ENCODE measurements around the gene C16orf96. TPM values are rescaled to one million over a fixed set of nuclear protein-coding genes. Genes with fewer than 3 reads are reported as not detected.

The C16orf96 gene
- total RNA-seq, 6 experiments from 2014 or later: 0.06 to 0.24 (median 0.16) TPM; not detected in 1

DNA sequence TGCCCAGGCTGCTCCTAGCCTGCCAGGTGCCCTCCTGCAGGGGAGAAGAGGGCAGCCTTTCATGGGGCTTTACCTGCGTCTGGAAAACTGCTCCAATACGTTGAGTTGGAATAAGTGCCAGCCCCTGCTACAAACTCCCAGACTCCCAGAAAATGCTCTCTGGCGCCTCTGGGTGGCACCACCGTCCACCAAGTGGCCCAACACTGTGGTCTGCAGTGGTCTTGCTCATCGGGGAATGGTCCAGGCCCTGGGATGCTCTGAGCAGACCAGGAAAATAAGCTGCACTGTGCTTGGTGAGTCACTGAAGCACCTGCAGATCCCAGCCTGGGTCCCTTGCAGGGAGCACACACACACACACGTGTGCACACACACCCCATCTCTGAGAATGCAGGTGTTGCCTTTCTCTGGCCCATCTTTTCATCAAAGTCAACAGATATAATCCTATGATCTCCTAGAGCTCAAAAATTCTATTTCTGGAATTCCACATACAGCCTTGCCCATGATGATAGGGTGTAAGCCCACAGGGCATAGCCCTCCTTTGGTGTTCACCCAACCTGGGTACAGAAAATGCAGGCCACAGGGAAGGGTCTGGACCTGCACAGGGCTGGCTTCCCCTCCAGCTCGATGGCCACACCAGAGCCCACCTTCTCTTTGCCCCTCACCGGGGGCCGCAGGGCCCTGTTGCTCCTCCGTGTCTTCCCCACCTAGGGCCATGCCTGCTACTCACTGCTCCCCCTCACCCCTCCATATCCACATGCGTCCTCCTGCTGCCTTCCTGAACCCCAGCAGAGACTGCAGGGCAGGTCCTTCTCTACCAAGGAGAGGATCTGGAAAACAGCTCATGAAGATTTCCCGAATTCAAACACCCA lies 38.1 kb upstream of the C16orf96 start:
- no peak for DNase-seq
- ATAC-seq: peak; percentile 37 to 48 (median 40)
- TF ChIP-seq POLR2A (IDR thresholded peaks at IDR 0.05): no peak
- peak; percentile 30 to 55 (median 40) for TF ChIP-seq CTCF (IDR thresholded peaks at IDR 0.05)
- Histone ChIP-seq H3K4me3 (no peak overlapping the region), H3K36me3 (peaks cover 0 to under 1% (median 0%) of the 10 kb centered on the region in 4 donors), H3K9me3 (no peaks in the 10 kb centered on the region), H3K4me1 (no peaks in the 10 kb centered on the region), H3K27me3 (no peaks in the 10 kb centered on the region), H3K27ac (no peak overlapping the region)
- WGBS (ENCODE audit: insufficient coverage, low coverage, low lambda C conversion rate, missing lambda C conversion rate): 36% methylated on average over 7 of the region's 12 CpGs
- intact Hi-C loops (cut with DNase I): no loop called here

DNA sequence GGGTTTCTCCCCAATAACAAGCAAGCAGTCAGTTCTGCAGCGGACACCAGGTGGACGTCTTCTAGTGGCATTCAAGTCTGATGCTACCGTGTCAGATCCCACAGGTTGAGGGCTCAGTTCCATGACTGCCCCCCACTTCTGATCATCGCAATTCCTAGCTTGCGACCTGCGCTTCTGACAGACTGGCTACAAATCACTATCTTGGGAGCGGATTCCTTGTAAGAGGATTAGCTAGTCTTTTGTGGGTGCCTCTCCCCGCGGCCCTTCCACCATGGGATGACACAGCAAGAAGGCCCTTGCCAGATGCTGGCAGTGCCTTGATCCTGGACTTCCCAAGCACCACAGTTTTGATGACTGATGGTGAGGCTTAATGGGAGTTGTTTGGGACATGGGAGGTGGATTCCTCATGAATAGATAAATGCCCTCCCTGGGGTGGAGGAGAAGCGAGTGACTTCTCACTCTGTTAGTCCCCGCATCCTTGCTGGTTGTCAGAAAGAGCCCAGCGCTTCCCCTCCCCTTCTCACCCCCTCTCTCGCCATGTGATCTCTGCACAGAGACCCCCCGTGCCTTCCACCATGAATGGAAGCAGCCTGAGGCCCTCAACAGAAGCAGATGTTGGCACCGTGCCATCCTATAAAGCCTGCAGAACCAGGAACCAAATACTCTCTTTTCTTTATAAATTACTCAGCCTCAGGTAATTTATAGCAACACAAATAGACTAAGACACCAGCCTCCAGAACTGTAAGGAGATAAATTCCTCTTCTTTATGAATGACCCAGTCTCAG lies 36.7 kb upstream of the C16orf96 start:
- 89% methylated on average over 9 of the region's 15 CpGs for WGBS (ENCODE audit: insufficient coverage, low coverage, low lambda C conversion rate, missing lambda C conversion rate)
- intact Hi-C loops (cut with DNase I): no loop called here
- no peaks in the 10 kb centered on the region for H3K36me3 ChIP-seq
- H3K27ac ChIP-seq: no peak overlapping the region
- TF ChIP-seq CTCF (IDR thresholded peaks at IDR 0.05): no peak
- no peak for TF ChIP-seq POLR2A (IDR thresholded peaks at IDR 0.05)
- H3K4me1 ChIP-seq: no peaks in the 10 kb centered on the region
- H3K9me3 ChIP-seq: no peaks in the 10 kb centered on the region
- ATAC-seq: no peak
- DNase-seq: no peak
- no peak overlapping the region for H3K4me3 ChIP-seq
- no peaks in the 10 kb centered on the region for H3K27me3 ChIP-seq

DNA sequence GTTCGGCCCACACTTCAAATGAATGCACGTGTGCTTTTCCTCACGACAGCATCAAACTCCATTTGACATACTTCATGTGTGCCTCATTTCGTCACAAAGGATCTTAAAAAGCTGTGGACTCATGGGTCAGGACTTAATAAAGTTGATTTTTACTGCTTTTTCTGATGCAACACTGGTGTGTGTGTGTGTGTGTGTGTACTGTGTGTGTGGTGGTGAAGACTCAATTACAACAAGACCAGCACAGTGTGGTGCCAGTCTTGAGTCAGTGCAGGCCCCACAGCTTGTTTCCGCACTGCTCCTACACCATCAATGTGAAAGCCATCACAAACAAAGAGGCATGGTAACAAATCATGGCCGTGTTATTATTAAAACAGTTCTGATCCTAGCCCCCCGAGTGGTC lies 35.2 kb upstream of the C16orf96 start:
- intact Hi-C loops (cut with DNase I): no loop called here
- 77% methylated on average over 3 of the region's 7 CpGs for WGBS (ENCODE audit: insufficient coverage, low coverage, low lambda C conversion rate, missing lambda C conversion rate)
- ATAC-seq: no peak
- Histone ChIP-seq H3K4me1 (no peaks in the 10 kb centered on the region), H3K9me3 (no peaks in the 10 kb centered on the region), H3K36me3 (no peaks in the 10 kb centered on the region), H3K4me3 (no peak overlapping the region), H3K27me3 (no peaks in the 10 kb centered on the region), H3K27ac (no peak overlapping the region)
- DNase-seq: no peak
- TF ChIP-seq POLR2A (IDR thresholded peaks at IDR 0.05) (no peak), CTCF (IDR thresholded peaks at IDR 0.05) (no peak)

DNA sequence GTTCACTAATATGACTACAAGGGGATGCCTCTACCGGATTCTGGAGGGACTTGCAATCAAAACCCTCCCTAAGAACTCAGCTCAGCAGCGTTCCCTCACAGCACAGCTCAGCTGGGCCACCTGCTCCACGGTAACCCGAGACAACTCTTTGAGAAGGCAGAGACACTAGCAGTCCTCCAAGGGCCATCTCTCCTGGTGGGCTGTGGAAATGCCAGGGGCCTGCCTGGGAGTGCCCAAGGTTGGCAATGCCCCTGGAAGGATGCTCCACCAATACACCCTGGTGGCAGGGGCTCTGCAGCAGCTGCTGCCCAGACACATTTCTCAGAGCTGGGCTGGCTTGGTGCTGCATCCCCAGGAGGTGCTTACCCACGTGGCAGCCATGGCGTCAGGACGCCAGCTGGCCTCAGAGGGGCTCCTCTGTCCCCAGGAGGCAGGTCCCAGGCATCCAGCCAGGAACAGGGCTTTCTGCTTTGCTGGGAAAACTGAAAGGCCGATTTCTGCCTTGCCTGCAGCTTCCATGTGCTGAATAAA lies 34.0 kb upstream of the C16orf96 start:
- H3K27ac ChIP-seq: no peak overlapping the region
- H3K36me3 ChIP-seq: no peaks in the 10 kb centered on the region
- no peaks in the 10 kb centered on the region for H3K27me3 ChIP-seq
- H3K9me3 ChIP-seq: no peaks in the 10 kb centered on the region
- H3K4me1 ChIP-seq: no peaks in the 10 kb centered on the region
- no CpG with 5 or more reads among the region's 8 CpGs for WGBS (ENCODE audit: insufficient coverage, low coverage, low lambda C conversion rate, missing lambda C conversion rate)
- ATAC-seq: no peak
- DNase-seq: no peak
- intact Hi-C loops (cut with DNase I): no loop called here
- TF ChIP-seq CTCF (IDR thresholded peaks at IDR 0.05) (no peak), POLR2A (IDR thresholded peaks at IDR 0.05) (no peak)
- H3K4me3 ChIP-seq: no peak overlapping the region
